KMS-11 (cell line): ENCODE results near the gene UBE2E3.

ENCODE experiments used
- H2AFZ ChIP-seq: fragments of 200-600 bp; sonication (generic); 2 replicates; pipeline ENCODE4 v1.6.1; 2016; ENCODE audit warnings: antibody characterized with exemption, mixed run types, low read depth
- H3K27ac ChIP-seq: fragments of 200-600 bp; sonication (generic); 2 replicates; pipeline ENCODE4 v1.6.1; 2016; ENCODE audit warnings: mild to moderate bottlenecking, mixed run types
- H3K27me3 ChIP-seq: fragments of 200-600 bp; sonication (generic); 2 replicates; pipeline ENCODE4 v1.6.1; 2017; ENCODE audit warnings: mild to moderate bottlenecking, low read depth, mixed run types, moderate library complexity; ENCODE audit not compliant: insufficient read depth
- H3K36me3 ChIP-seq: fragments of 200-600 bp; sonication (generic); 2 replicates; pipeline ENCODE4 v1.6.1; 2017; ENCODE audit warnings: mild to moderate bottlenecking, mixed run types; ENCODE audit not compliant: insufficient read depth
- H3K4me1 ChIP-seq: fragments of 200-600 bp; sonication (generic); 2 replicates; pipeline ENCODE4 v1.6.1; 2016; ENCODE audit warnings: mild to moderate bottlenecking, low read depth, mixed run types; ENCODE audit not compliant: poor library complexity, severe bottlenecking
- H3K4me2 ChIP-seq: fragments of 200-600 bp; sonication (generic); 2 replicates; pipeline ENCODE4 v1.7.0; 2016; ENCODE audit warnings: mild to moderate bottlenecking, mixed run types
- H3K4me3 ChIP-seq: fragments of 200-600 bp; sonication (generic); IDR thresholded peaks from 2 replicates; pipeline ENCODE4 v1.6.1; 2017; ENCODE audit warnings: low read depth, low read length, mixed read lengths; ENCODE audit not compliant: insufficient read depth
- H3K79me2 ChIP-seq: fragments of 200-600 bp; sonication (generic); 2 replicates; pipeline ENCODE4 v1.6.1; 2016; ENCODE audit warnings: low read depth, mixed run types; ENCODE audit not compliant: insufficient read depth
- H3K9ac ChIP-seq: fragments of 200-600 bp; sonication (generic); 2 replicates; pipeline ENCODE4 v1.6.1; 2016; ENCODE audit warnings: mild to moderate bottlenecking, mixed run types
- H4K20me1 ChIP-seq: fragments of 200-600 bp; sonication (generic); 2 replicates; pipeline ENCODE4 v1.6.1; 2016; ENCODE audit warnings: mild to moderate bottlenecking, mixed run types; ENCODE audit not compliant: insufficient read depth
- TF ChIP-seq, protein P1 (sequence below): fragments of 200-600 bp; sonication (generic); conservative IDR thresholded peaks from 2 replicates; pipeline ENCODE4 v1.6.1; 2017; ENCODE audit warnings: low read depth, mild to moderate bottlenecking, antibody characterized with exemption, low read length, moderate library complexity, mixed read lengths

Gene UBE2E3

DNA sequence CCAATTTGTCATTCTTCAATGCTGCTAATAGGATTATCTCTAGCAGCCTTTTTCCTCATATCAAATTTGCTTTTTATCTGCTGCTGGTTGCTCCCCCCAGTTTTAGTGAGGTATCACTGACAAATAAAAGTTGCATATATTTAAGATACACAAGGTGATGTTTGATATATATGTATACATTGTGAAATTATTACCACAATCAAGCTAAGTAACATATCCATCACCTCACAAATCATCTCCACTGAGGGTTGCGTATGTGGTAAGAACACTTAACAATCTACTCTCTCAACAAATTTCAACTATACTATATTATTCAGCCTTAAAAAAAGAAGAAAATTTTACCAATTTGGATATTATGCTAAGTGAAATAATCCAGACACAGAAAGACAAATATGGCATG lies 30.5 kb upstream of the UBE2E3 start:
- H3K4me2 ChIP-seq, result no peak overlapping the region
- TF ChIP-seq, protein P1, sequence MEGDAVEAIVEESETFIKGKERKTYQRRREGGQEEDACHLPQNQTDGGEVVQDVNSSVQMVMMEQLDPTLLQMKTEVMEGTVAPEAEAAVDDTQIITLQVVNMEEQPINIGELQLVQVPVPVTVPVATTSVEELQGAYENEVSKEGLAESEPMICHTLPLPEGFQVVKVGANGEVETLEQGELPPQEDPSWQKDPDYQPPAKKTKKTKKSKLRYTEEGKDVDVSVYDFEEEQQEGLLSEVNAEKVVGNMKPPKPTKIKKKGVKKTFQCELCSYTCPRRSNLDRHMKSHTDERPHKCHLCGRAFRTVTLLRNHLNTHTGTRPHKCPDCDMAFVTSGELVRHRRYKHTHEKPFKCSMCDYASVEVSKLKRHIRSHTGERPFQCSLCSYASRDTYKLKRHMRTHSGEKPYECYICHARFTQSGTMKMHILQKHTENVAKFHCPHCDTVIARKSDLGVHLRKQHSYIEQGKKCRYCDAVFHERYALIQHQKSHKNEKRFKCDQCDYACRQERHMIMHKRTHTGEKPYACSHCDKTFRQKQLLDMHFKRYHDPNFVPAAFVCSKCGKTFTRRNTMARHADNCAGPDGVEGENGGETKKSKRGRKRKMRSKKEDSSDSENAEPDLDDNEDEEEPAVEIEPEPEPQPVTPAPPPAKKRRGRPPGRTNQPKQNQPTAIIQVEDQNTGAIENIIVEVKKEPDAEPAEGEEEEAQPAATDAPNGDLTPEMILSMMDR, result no peak
- H2AFZ ChIP-seq, result no peak overlapping the region

DNA sequence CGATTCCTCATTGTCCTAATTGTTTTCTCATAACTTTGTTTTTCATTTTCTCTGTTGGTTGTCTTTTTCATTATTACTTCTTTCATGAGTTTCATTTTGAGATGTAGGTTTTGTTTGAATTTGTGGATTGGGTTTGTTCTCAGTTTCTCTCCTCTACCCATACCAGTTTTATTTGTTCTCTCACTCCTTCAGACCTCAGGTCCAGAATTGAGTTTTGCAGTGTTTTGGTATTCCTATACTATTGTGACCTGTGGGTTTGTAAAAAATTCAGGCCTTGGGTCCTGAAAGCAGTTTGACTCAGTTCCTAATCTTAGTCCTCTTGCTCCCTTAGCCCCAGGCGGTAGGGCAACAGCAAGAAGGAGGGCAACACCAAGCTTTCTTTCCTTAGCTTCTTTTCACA lies 28.3 kb upstream of the UBE2E3 start:
- H3K9ac ChIP-seq, result no peak overlapping the region
- H4K20me1 ChIP-seq, result no peaks in the 10 kb centered on the region
- H3K4me3 ChIP-seq, result no peak overlapping the region
- no peaks in the 10 kb centered on the region for H3K36me3 ChIP-seq
- no peak overlapping the region for H2AFZ ChIP-seq
- H3K27ac ChIP-seq, result no peak overlapping the region
- H3K4me1 ChIP-seq, result no peaks in the 10 kb centered on the region
- TF ChIP-seq, protein P1, result no peak
- no peak overlapping the region for H3K4me2 ChIP-seq
- no peaks in the 10 kb centered on the region for H3K79me2 ChIP-seq
- no peaks in the 10 kb centered on the region for H3K27me3 ChIP-seq

More for the DNA sequence above, 30.5 kb upstream of the UBE2E3 start:
- Histone ChIP-seq H3K36me3 (no peaks in the 10 kb centered on the region), H3K27me3 (no peaks in the 10 kb centered on the region), H3K79me2 (no peaks in the 10 kb centered on the region), H3K4me1 (no peaks in the 10 kb centered on the region), H4K20me1 (no peaks in the 10 kb centered on the region), H3K9ac (no peak overlapping the region), H3K27ac (no peak overlapping the region), H3K4me3 (no peak overlapping the region)

DNA sequence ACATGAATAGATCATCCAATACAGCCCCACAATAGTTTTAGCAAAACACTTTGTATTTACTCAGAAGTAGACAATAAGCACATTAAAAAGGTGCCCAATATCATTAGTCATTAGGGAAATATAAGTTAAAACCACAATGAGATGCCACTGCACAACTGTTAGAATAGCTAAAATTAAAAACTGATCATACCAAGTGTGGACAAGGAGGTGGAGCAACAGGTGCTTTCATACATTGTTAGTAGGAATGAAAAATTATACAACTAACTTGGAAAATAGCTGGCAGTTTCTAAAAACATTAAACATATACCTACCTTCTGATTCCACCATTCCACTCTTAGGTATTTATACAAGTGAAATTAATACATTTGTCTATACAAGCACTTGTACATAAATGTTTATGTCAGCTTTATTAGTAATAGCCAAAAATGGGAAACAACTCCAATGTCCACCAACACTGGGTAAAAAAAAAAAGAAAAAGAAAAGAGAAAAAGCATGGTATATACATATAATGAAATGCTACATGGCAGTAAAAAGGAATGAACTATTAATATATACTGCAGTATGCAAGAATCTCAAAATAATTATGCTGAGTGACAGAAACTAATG lies 27.6 kb upstream of the UBE2E3 start:
- TF ChIP-seq, protein P1, result no peak
- no peak overlapping the region for H3K27ac ChIP-seq
- no peak overlapping the region for H3K9ac ChIP-seq
- no peaks in the 10 kb centered on the region for H4K20me1 ChIP-seq
- H2AFZ ChIP-seq, result no peak overlapping the region
- H3K27me3 ChIP-seq, result no peaks in the 10 kb centered on the region
- no peaks in the 10 kb centered on the region for H3K36me3 ChIP-seq
- H3K4me3 ChIP-seq, result no peak overlapping the region
- no peak overlapping the region for H3K4me2 ChIP-seq
- H3K4me1 ChIP-seq, result no peaks in the 10 kb centered on the region
- H3K79me2 ChIP-seq, result no peaks in the 10 kb centered on the region

DNA sequence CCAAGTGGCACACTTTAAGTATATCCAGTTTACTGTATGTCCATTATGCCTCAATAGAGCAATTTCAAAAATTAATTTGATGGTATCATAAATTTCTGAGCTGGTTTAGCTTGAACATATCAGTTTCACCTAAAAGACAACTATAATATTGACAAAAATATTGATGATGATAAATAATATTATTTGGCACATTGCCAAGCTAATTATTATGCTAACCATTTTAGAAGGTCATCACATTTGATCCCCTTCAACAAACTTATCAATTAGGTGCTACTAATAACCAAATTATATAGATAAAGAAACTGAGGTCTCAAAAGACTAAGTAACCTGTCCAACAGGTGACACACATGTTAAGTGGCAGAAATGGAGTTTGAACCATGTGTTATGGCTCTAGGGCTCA lies 26.9 kb upstream of the UBE2E3 start:
- Histone ChIP-seq H3K4me2 (no peak overlapping the region), H3K79me2 (no peaks in the 10 kb centered on the region), H2AFZ (no peak overlapping the region), H3K36me3 (no peaks in the 10 kb centered on the region), H3K9ac (no peak overlapping the region), H3K4me3 (no peak overlapping the region), H3K4me1 (no peaks in the 10 kb centered on the region), H3K27me3 (no peaks in the 10 kb centered on the region), H4K20me1 (no peaks in the 10 kb centered on the region), H3K27ac (no peak overlapping the region)
- TF ChIP-seq, protein P1, result no peak
